Measurements from ENCODE around the gene TP73.

GRCh38 chr1:3743826-3744225 lies 91.5 kb downstream of the TP73 start:
- TF ChIP-seq CTCF (IDR thresholded peaks at IDR 0.05) (no peak), POLR2A (IDR thresholded peaks at IDR 0.05) (no peak)
